ENCODE measurements around the gene PAGR1.

- TF ChIP-seq ARNTL (CRISPR knock-in tag; IDR thresholded peaks at IDR 0.05; ENCODE audit: borderline replicate concordance, low read depth) = no peak
- TF ChIP-seq ZNF8 (CRISPR knock-in tag; IDR thresholded peaks at IDR 0.05) = no peak
- no peak for TF ChIP-seq TSHZ2 (CRISPR knock-in tag; IDR thresholded peaks at IDR 0.05)
Observed at GRCh38 chr16:29804455-29805231, 11.3 kb upstream of the PAGR1 start.

Measured in SK-N-SH treated with all-trans-retinoic acid at 6 μM for 48 hours (cell line).